ENCODE data around the gene PTTG1IP.

- TF ChIP-seq EZH2 (IDR thresholded peaks at IDR 0.05; ENCODE audit: insufficient read depth, poor library complexity, severe bottlenecking) (no peak), EZH2phosphoT487 (IDR thresholded peaks at IDR 0.05; ENCODE audit: insufficient read depth, low read depth) (no peak)
Observed at GRCh38 chr21:44814498-44815023, 58.9 kb downstream of the PTTG1IP start.
